Endodermal cell (in vitro differentiated cells): ENCODE results near the gene RBFOX1. TPM values are rescaled to one million over a fixed set of nuclear protein-coding genes. Genes with fewer than 3 reads are reported as not detected.

ENCODE experiments used
- DNase-seq: peaks from one replicate; pipeline ENCODE4 v3.0.0-alpha.2; 2017
- H3K27ac ChIP-seq: 2 replicates; pipeline ENCODE4 v1.5.1; 2013; ENCODE audit warnings: mild to moderate bottlenecking, low read depth, low read length, moderate library complexity
- H3K27me3 ChIP-seq: 2 replicates; pipeline ENCODE4 v1.6.1; 2013; ENCODE audit warnings: mild to moderate bottlenecking, low read length, moderate library complexity; ENCODE audit not compliant: insufficient read depth, control insufficient read depth, poor library complexity, severe bottlenecking
- H3K36me3 ChIP-seq: 2 replicates; pipeline ENCODE4 v1.7.0; 2013; ENCODE audit warnings: mild to moderate bottlenecking, low read length, moderate library complexity; ENCODE audit not compliant: control insufficient read depth, insufficient read depth
- H3K4me1 ChIP-seq: one replicate; pipeline ENCODE4 v1.7.0; 2013; ENCODE audit warnings: low read length; ENCODE audit not compliant: control insufficient read depth, insufficient read depth
- H3K4me3 ChIP-seq: 2 replicates; pipeline ENCODE4 v1.5.1; 2013; ENCODE audit warnings: mild to moderate bottlenecking, low read length, moderate library complexity
- H3K9ac ChIP-seq: 2 replicates; pipeline ENCODE4 v1.6.1; 2013; ENCODE audit warnings: mild to moderate bottlenecking, low read length, moderate library complexity; ENCODE audit not compliant: poor library complexity, severe bottlenecking; ENCODE audit errors: extremely low read depth
- H3K9me3 ChIP-seq: 2 replicates; pipeline ENCODE4 v1.6.1; 2013; ENCODE audit warnings: mild to moderate bottlenecking, low read length, moderate library complexity; ENCODE audit not compliant: control insufficient read depth
- H3K27ac Mint-ChIP-seq: 2 replicates; pipeline ENCODE4 v1.8.0; 2020; ENCODE audit warnings: mixed read lengths
- H3K27me3 Mint-ChIP-seq: 2 replicates; pipeline ENCODE4 v1.8.0; 2021; ENCODE audit warnings: mild to moderate bottlenecking, mixed read lengths; ENCODE audit not compliant: insufficient read depth
- H3K36me3 Mint-ChIP-seq: 2 replicates; pipeline ENCODE4 v1.8.0; 2020; ENCODE audit warnings: low read depth, mixed read lengths
- H3K4me1 Mint-ChIP-seq: 2 replicates; pipeline ENCODE4 v1.8.0; 2020; ENCODE audit warnings: mixed read lengths
- H3K4me3 Mint-ChIP-seq: 2 replicates; pipeline ENCODE4 v1.8.0; 2020; ENCODE audit warnings: mild to moderate bottlenecking, moderate library complexity, mixed read lengths
- H3K9me3 Mint-ChIP-seq: 2 replicates; pipeline ENCODE4 v1.8.0; 2020; ENCODE audit warnings: mild to moderate bottlenecking, mixed read lengths
- WGBS, 2 experiments: methylation state at CpG; one replicate each; pipeline versions ENCODE4 v1.1.5 to v1.1.7; 2013; ENCODE audit warnings: missing lambda C conversion rate in 2 of 2, mixed read lengths in 1 of 2; ENCODE audit not compliant: insufficient coverage in 1 of 2, insufficient read length in 1 of 2; 5-methylcytosine and 5-hydroxymethylcytosine counted together
- total RNA-seq, 2 donors: library from RNA; stranded (reverse); fragmentation: NEBNext Ultra II Directional in 1 of 2; extraction: Animal tissue kit (Norgen Biotek cat#: 25700) in 1 of 2; gene quantifications; 2 replicates in 1 of 2; 3 replicates in 1 of 2; pipeline ENCODE4 v1.2.1, GENCODE V29; 2021
- TF ChIP-seq, protein P1 (sequence below): fragments of 200-600 bp; sonication (generic); conservative IDR thresholded peaks from 2 replicates; pipeline ENCODE4 v1.5.0; 2021; ENCODE audit warnings: antibody characterized with exemption, mild to moderate bottlenecking

The RBFOX1 gene
- total RNA-seq, 2 donors from 2014 or later: 2.6 to 2.7 TPM

GRCh38 chr16:7644176-7644575, 311.5 kb downstream of the RBFOX1 start:
- Histone ChIP-seq H3K9me3 (no peaks in the 10 kb centered on the region), H3K9ac (no peak overlapping the region), H3K4me1 (peaks cover 3% of the 10 kb centered on the region), H3K4me3 (no peak overlapping the region), H3K36me3 (no peaks in the 10 kb centered on the region), H3K27ac (no peak overlapping the region), H3K27me3 (peaks cover 94% of the 10 kb centered on the region)
- peak; percentile 52 for DNase-seq
- 54 to 64% methylated on average over 4 to 6 of the region's 6 CpGs for WGBS, 2 experiments
- Mint-ChIP-seq H3K27ac (no peak overlapping the region), H3K4me1 (peaks cover 21% of the 10 kb centered on the region), H3K9me3 (no peaks in the 10 kb centered on the region), H3K27me3 (peaks cover 85% of the 10 kb centered on the region), H3K4me3 (no peak overlapping the region), H3K36me3 (no peaks in the 10 kb centered on the region)
- TF ChIP-seq, protein P1, sequence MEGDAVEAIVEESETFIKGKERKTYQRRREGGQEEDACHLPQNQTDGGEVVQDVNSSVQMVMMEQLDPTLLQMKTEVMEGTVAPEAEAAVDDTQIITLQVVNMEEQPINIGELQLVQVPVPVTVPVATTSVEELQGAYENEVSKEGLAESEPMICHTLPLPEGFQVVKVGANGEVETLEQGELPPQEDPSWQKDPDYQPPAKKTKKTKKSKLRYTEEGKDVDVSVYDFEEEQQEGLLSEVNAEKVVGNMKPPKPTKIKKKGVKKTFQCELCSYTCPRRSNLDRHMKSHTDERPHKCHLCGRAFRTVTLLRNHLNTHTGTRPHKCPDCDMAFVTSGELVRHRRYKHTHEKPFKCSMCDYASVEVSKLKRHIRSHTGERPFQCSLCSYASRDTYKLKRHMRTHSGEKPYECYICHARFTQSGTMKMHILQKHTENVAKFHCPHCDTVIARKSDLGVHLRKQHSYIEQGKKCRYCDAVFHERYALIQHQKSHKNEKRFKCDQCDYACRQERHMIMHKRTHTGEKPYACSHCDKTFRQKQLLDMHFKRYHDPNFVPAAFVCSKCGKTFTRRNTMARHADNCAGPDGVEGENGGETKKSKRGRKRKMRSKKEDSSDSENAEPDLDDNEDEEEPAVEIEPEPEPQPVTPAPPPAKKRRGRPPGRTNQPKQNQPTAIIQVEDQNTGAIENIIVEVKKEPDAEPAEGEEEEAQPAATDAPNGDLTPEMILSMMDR: no peak

- Mint-ChIP-seq H3K4me1 (peaks cover 21% of the 10 kb centered on the region), H3K36me3 (no peaks in the 10 kb centered on the region), H3K9me3 (no peaks in the 10 kb centered on the region), H3K27me3 (peaks cover 85% of the 10 kb centered on the region), H3K4me3 (no peak overlapping the region), H3K27ac (no peak overlapping the region)
- no peak overlapping the region for H3K9ac ChIP-seq
- TF ChIP-seq, protein P1: no peak
- H3K36me3 ChIP-seq: no peaks in the 10 kb centered on the region
- WGBS, 2 experiments: 83 to 94% methylated on average over 5 of the region's 5 CpGs
- no peaks in the 10 kb centered on the region for H3K9me3 ChIP-seq
- no peak overlapping the region for H3K27ac ChIP-seq
- DNase-seq: no peak
- H3K4me1 ChIP-seq: peaks cover 3% of the 10 kb centered on the region
- peaks cover 94% of the 10 kb centered on the region for H3K27me3 ChIP-seq
- H3K4me3 ChIP-seq: no peak overlapping the region
Observed at GRCh38 chr16:7644811-7645210, 312.2 kb downstream of the RBFOX1 start.

- H3K4me1 ChIP-seq: peaks cover 3% of the 10 kb centered on the region
- no peak overlapping the region for H3K27ac ChIP-seq
- H3K4me3 ChIP-seq: no peak overlapping the region
- Mint-ChIP-seq H3K4me3 (no peak overlapping the region), H3K27ac (no peak overlapping the region), H3K9me3 (no peaks in the 10 kb centered on the region), H3K36me3 (no peaks in the 10 kb centered on the region), H3K27me3 (peaks cover 83% of the 10 kb centered on the region), H3K4me1 (peaks cover 31% of the 10 kb centered on the region)
- no peaks in the 10 kb centered on the region for H3K36me3 ChIP-seq
- TF ChIP-seq, protein P1: no peak
- H3K9ac ChIP-seq: no peak overlapping the region
- peaks cover 93% of the 10 kb centered on the region for H3K27me3 ChIP-seq
- no peaks in the 10 kb centered on the region for H3K9me3 ChIP-seq
- DNase-seq: no peak
- 95 to 98% methylated on average over 3 to 7 of the region's 7 CpGs for WGBS, 2 experiments
Observed at GRCh38 chr16:7646821-7647500, 314.3 kb downstream of the RBFOX1 start.
